Esophagus muscularis mucosa (tissue), 4 donors: Measurements from ENCODE around the gene DTNA. TPM values are rescaled to one million over a fixed set of nuclear protein-coding genes. Genes with fewer than 3 reads are reported as not detected.
"Not testable (repeated sequence)": the region's sequence is repeated elsewhere in the genome, so short reads cannot be mapped to it uniquely, and the experiment has no call there.

Experiments
- DNase-seq: peaks from one replicate; pipeline ENCODE4 v3.0.0-alpha.2; 2017; ENCODE audit errors: extremely low spot score
- H3K27ac ChIP-seq, 4 donors: fragments of 200-600 bp; sonication (generic); replicated peaks in 1 of 4; 1 replicate in 3 of 4; 2 replicates in 1 of 4; pipeline ENCODE4 v1.5.1; 2016 to 2019; ENCODE audit warnings: mild to moderate bottlenecking in 1 of 4
- H3K27me3 ChIP-seq, 4 donors: fragments of 200-600 bp; sonication (generic); one replicate each; pipeline versions ENCODE4 v1.5.1 to v1.6.0; 2016 to 2019
- H3K36me3 ChIP-seq, 4 donors: fragments of 200-600 bp; sonication (generic); one replicate each; pipeline ENCODE4 v1.5.1; 2016 to 2019
- H3K4me1 ChIP-seq, 4 donors: fragments of 200-600 bp; sonication (generic); one replicate each; pipeline ENCODE4 v1.5.1; 2016 to 2019
- H3K4me3 ChIP-seq, 4 donors: fragments of 200-600 bp; sonication (generic); 1 replicate in 2 of 4; 2 replicates in 2 of 4; pipeline ENCODE4 v1.5.1; 2016 to 2019; ENCODE audit warnings: mild to moderate bottlenecking in 4 of 4, moderate library complexity in 1 of 4
- H3K9me3 ChIP-seq, 4 donors: fragments of 200-600 bp; sonication (generic); 1 replicate in 3 of 4; 2 replicates in 1 of 4; pipeline ENCODE4 v1.5.1; 2016 to 2019
- CTCF ChIP-seq, 3 experiments: fragments of 200-600 bp in 2 of 3; fragments of 450-650 bp in 1 of 3; sonication (generic) in 2 of 3; IDR thresholded peaks; one replicate each; pipeline ENCODE4 v1.5.1; 2017 to 2019; ENCODE audit warnings: antibody characterized with exemption in 3 of 3, mild to moderate bottlenecking in 2 of 3, moderate library complexity in 1 of 3
- EP300 ChIP-seq: sonication (generic); formaldehyde crosslinking; IDR thresholded peaks from one replicate; pipeline ENCODE4 v1.6.1; 2017; ENCODE audit warnings: antibody characterized with exemption
- POLR2A ChIP-seq: fragments of 450-650 bp; IDR thresholded peaks from one replicate; pipeline ENCODE4 v1.6.1; 2017; ENCODE audit warnings: antibody characterized with exemption, moderate library complexity, mild to moderate bottlenecking, low read depth
- POLR2AphosphoS5 ChIP-seq, 2 donors: sonication (generic); formaldehyde crosslinking; IDR thresholded peaks; one replicate each; pipeline ENCODE4 v1.6.1; 2017; ENCODE audit warnings: antibody characterized with exemption in 2 of 2
- WGBS: methylation state at CpG from one replicate; pipeline ENCODE4 v1.1.5; 2018; 5-methylcytosine and 5-hydroxymethylcytosine counted together
- intact Hi-C: fragments of 100-400 bp; cut with DNase I; formaldehyde crosslinking; loops from one replicate; pipeline ENCODE4 v1.15.1; 2023
- total RNA-seq, 4 donors: library from RNA; depleted of rRNA; stranded (reverse); fragments of >200 nt; gene quantifications; one replicate each; pipeline versions ENCODE4 v1.1.0 to v1.2.1, GENCODE V29; 2016

DTNA gene
- total RNA-seq, 4 donors from 2014 or later = 189 to 284 (median 242) TPM

GRCh38 chr18:34915046-34915445 lies 204.9 kb downstream of the DTNA start:
- H3K4me1 ChIP-seq = peaks cover 0 to 30% (median 21%) of the 10 kb centered on the region in 4 donors
- no peaks in the 10 kb centered on the region for H3K9me3 ChIP-seq
- H3K4me3 ChIP-seq = no peak overlapping the region
- TF ChIP-seq POLR2A = no peak
- TF ChIP-seq EP300 = no peak
- TF ChIP-seq CTCF (IDR thresholded peaks at IDR 0.05) = no peak
- no peak for TF ChIP-seq POLR2AphosphoS5 (IDR thresholded peaks at IDR 0.05)
- DNase-seq = no peak
- 82% methylated on average over 3 of the region's 3 CpGs for WGBS
- no peaks in the 10 kb centered on the region for H3K36me3 ChIP-seq
- no peak overlapping the region for H3K27ac ChIP-seq
- intact Hi-C loops = no loop called here
- H3K27me3 ChIP-seq = no peaks in the 10 kb centered on the region

- intact Hi-C loops, H3K4me3 ChIP-seq, H3K27me3 ChIP-seq, DNase-seq, H3K9me3 ChIP-seq, H3K27ac ChIP-seq, H3K36me3 ChIP-seq: not testable (repeated sequence)
- peaks cover 0 to 18% (median 12%) of the 10 kb centered on the region in 4 donors for H3K4me1 ChIP-seq
- 96% methylated on average over 7 of the region's 7 CpGs for WGBS
Observed at GRCh38 chr18:34916539-34916938, 206.4 kb downstream of the DTNA start.

GRCh38 chr18:34918856-34919255 lies 208.8 kb downstream of the DTNA start:
- no peak for DNase-seq
- Histone ChIP-seq H3K27me3 (no peaks in the 10 kb centered on the region), H3K4me3 (no peak overlapping the region), H3K27ac (no peak overlapping the region), H3K36me3 (no peaks in the 10 kb centered on the region), H3K4me1 (peaks cover 0 to 9% (median 3%) of the 10 kb centered on the region in 4 donors), H3K9me3 (no peaks in the 10 kb centered on the region)
- WGBS = 79% methylated on average over 5 of the region's 5 CpGs
- intact Hi-C loops = no loop called here
- no peak for TF ChIP-seq POLR2AphosphoS5 (IDR thresholded peaks at IDR 0.05)
- TF ChIP-seq CTCF (IDR thresholded peaks at IDR 0.05) = no peak
- no peak for TF ChIP-seq POLR2A
- no peak for TF ChIP-seq EP300

- no peak for TF ChIP-seq CTCF (IDR thresholded peaks at IDR 0.05)
- TF ChIP-seq EP300 = no peak
- TF ChIP-seq POLR2A = no peak
- TF ChIP-seq POLR2AphosphoS5 (IDR thresholded peaks at IDR 0.05) = no peak
- H3K9me3 ChIP-seq = no peaks in the 10 kb centered on the region
- WGBS = 77% methylated on average over 1 of the region's 1 CpG
- no peaks in the 10 kb centered on the region for H3K27me3 ChIP-seq
- DNase-seq = no peak
- no peak overlapping the region for H3K27ac ChIP-seq
- no peak overlapping the region for H3K4me3 ChIP-seq
- intact Hi-C loops = no loop called here
- no peaks in the 10 kb centered on the region for H3K36me3 ChIP-seq
- no peaks in the 10 kb centered on the region for H3K4me1 ChIP-seq
Observed at GRCh38 chr18:34921226-34921625, 211.1 kb downstream of the DTNA start.

- no peaks in the 10 kb centered on the region for H3K4me1 ChIP-seq
- no peak overlapping the region for H3K27ac ChIP-seq
- H3K27me3 ChIP-seq = no peaks in the 10 kb centered on the region
- 79% methylated on average over 2 of the region's 2 CpGs for WGBS
- TF ChIP-seq EP300 = no peak
- TF ChIP-seq POLR2A = no peak
- no peak for TF ChIP-seq CTCF (IDR thresholded peaks at IDR 0.05)
- no peak for TF ChIP-seq POLR2AphosphoS5 (IDR thresholded peaks at IDR 0.05)
- no peaks in the 10 kb centered on the region for H3K9me3 ChIP-seq
- intact Hi-C loops = no loop called here
- no peak for DNase-seq
- H3K36me3 ChIP-seq = no peaks in the 10 kb centered on the region
- H3K4me3 ChIP-seq = no peak overlapping the region
Observed at GRCh38 chr18:34921811-34922385, 211.8 kb downstream of the DTNA start.

- intact Hi-C loops, DNase-seq, H3K27ac ChIP-seq, H3K4me3 ChIP-seq, H3K4me1 ChIP-seq, H3K9me3 ChIP-seq, H3K27me3 ChIP-seq, H3K36me3 ChIP-seq: not testable (repeated sequence)
- WGBS = 96% methylated on average over 4 of the region's 4 CpGs
Observed at GRCh38 chr18:34922594-34922993, 212.5 kb downstream of the DTNA start.
